Activated CD8-positive, alpha-beta T cell treated with anti-CD3 and anti-CD28 coated beads for 36 hours (primary cell): ENCODE data around the gene ZGLP1. TPM values are rescaled to one million over a fixed set of nuclear protein-coding genes. Genes with fewer than 3 reads are reported as not detected.

Experiments used
- ATAC-seq: fragments of 200-7000 bp; cut with Tn5 transposase; one replicate; pipeline ENCODE4 v1.10.0; 2021; ENCODE audit warnings: mild to moderate bottlenecking, moderate library complexity
- CTCF ChIA-PET: fragments of 350-600 bp; sonication (Branson Sonifier 250); formaldehyde crosslinking; loops from one replicate; lab custom pipeline; 2021; ENCODE audit warnings: antibody characterized with exemption; lab: Charles Lee
- POLR2A ChIA-PET: fragments of 350-600 bp; sonication (Branson Sonifier 250); formaldehyde crosslinking; loops from one replicate; lab custom pipeline; 2021; ENCODE audit warnings: antibody characterized with exemption; lab: Charles Lee
- DNase-seq: peaks from one replicate; pipeline ENCODE4 v3.0.0-alpha.2; 2020
- H3K27ac Mint-ChIP-seq: one replicate; pipeline ENCODE4 v1.8.0; 2021; ENCODE audit warnings: mild to moderate bottlenecking, mixed read lengths
- H3K27me3 Mint-ChIP-seq: one replicate; pipeline ENCODE4 v1.8.0; 2021; ENCODE audit warnings: mixed read lengths
- H3K36me3 Mint-ChIP-seq: one replicate; pipeline ENCODE4 v1.8.0; 2021; ENCODE audit warnings: low read depth, mixed read lengths
- H3K4me1 Mint-ChIP-seq: one replicate; pipeline ENCODE4 v1.8.0; 2021; ENCODE audit warnings: low read depth, mixed read lengths
- H3K4me3 Mint-ChIP-seq: one replicate; pipeline ENCODE4 v1.8.0; 2021; ENCODE audit warnings: mild to moderate bottlenecking, moderate library complexity, mixed read lengths
- H3K9me3 Mint-ChIP-seq: one replicate; pipeline ENCODE4 v1.8.0; 2021; ENCODE audit warnings: mixed read lengths
- intact Hi-C: fragments of 100-400 bp; cut with micrococcal nuclease; formaldehyde crosslinking; loops from one replicate; pipeline ENCODE4 v1.10.0; 2022
- total RNA-seq, 2 experiments: library from RNA; stranded (reverse); gene quantifications; one replicate each; pipeline ENCODE4 v1.2.3, GENCODE V29; 2021
- TF ChIP-seq, protein P1 (sequence below): fragments of 200-600 bp; IDR thresholded peaks from one replicate; pipeline ENCODE4 v1.8.0; 2022; ENCODE audit warnings: antibody characterized with exemption, mild to moderate bottlenecking

ZGLP1 gene
- total RNA-seq, 2 experiments from 2014 or later = 3.2 to 3.7 TPM

DNA sequence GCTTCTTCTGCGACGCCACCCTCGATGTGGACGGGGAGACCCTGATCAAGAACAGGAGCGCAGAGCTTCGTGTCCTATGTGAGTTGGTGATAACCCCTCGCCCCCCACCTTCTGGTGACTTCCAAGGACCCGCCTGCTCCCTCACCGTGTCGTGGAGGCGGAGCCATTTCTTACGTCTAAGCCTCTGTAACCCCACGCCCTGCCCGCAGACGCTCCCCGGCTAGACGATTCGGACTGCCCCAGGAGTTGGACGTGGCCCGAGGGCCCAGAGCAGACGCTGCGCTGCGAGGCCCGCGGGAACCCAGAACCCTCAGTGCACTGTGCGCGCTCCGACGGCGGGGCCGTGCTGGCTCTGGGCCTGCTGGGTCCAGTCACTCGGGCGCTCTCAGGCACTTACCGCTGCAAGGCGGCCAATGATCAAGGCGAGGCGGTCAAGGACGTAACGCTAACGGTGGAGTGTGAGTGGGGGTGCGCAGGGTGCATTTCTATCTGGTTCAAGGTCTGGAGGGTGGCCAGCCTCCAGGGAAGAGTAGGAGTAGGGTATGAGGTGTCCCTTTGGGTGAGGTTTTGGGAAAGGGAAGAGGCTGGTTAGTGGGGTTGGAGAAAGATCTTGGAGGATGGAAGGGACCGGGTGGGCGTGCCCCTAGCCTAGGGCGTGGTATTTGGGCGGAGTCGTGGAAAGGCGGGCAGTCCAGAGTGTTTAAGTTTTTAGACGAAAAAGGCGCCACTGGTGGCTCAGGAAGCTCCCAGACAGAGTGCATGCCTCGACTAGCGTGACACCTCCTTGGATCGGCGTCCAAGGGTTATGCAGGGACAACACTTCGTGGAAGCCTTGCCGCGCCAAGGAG, 16.6 kb downstream of the ZGLP1 start:
- ATAC-seq = no peak
- Mint-ChIP-seq H3K27ac (peak overlapping the region; percentile 34), H3K9me3 (no peaks in the 10 kb centered on the region), H3K36me3 (no peaks in the 10 kb centered on the region), H3K27me3 (peaks cover 68% of the 10 kb centered on the region), H3K4me1 (peaks cover 55% of the 10 kb centered on the region), H3K4me3 (peak overlapping the region; percentile 73)
- CTCF ChIA-PET = no interaction called here
- intact Hi-C loops = no loop called here
- TF ChIP-seq, protein P1, sequence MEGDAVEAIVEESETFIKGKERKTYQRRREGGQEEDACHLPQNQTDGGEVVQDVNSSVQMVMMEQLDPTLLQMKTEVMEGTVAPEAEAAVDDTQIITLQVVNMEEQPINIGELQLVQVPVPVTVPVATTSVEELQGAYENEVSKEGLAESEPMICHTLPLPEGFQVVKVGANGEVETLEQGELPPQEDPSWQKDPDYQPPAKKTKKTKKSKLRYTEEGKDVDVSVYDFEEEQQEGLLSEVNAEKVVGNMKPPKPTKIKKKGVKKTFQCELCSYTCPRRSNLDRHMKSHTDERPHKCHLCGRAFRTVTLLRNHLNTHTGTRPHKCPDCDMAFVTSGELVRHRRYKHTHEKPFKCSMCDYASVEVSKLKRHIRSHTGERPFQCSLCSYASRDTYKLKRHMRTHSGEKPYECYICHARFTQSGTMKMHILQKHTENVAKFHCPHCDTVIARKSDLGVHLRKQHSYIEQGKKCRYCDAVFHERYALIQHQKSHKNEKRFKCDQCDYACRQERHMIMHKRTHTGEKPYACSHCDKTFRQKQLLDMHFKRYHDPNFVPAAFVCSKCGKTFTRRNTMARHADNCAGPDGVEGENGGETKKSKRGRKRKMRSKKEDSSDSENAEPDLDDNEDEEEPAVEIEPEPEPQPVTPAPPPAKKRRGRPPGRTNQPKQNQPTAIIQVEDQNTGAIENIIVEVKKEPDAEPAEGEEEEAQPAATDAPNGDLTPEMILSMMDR = no peak
- POLR2A ChIA-PET = interaction anchor here (0.6 to 9.2 kb wide), 6 partner anchors 10 to 187 kb away, joined by 3 to 107 read pairs (median 3); partner anchors contain the start of genes ICAM1 and PPAN
- peak; percentile 30 for DNase-seq

- H3K27me3 Mint-ChIP-seq = peaks cover 75% of the 10 kb centered on the region
- ATAC-seq (peak; percentile 59), DNase-seq (peak; percentile 87)
- H3K4me3 Mint-ChIP-seq = peak overlapping the region; percentile 73
- H3K9me3 Mint-ChIP-seq = no peaks in the 10 kb centered on the region
- ChIA-PET POLR2A (interaction anchor here (0.6 to 9.2 kb wide), 7 partner anchors 9 to 186 kb away, joined by 3 to 107 read pairs (median 3); partner anchors contain the start of genes ICAM1, PPAN, RAVER1 and TYK2), CTCF (interaction anchor here (1.0 to 1.5 kb wide), 4 partner anchors 23 to 98 kb away, joined by 3 to 5 read pairs (median 4); no protein-coding TSS in a partner anchor)
- H3K27ac Mint-ChIP-seq = no peak overlapping the region
- H3K36me3 Mint-ChIP-seq = no peaks in the 10 kb centered on the region
- TF ChIP-seq, protein P1 = no peak
- H3K4me1 Mint-ChIP-seq = peaks cover 62% of the 10 kb centered on the region
- intact Hi-C loops = no loop called here
Observed at GRCh38 chr19:10292206-10292788, 17.3 kb downstream of the ZGLP1 start.

GRCh38 chr19:10291554-10292205, 17.9 kb downstream of the ZGLP1 start:
- CTCF ChIA-PET = interaction anchor here (0.9 to 1.5 kb wide), 8 partner anchors 20 to 112 kb away, joined by 3 to 7 read pairs (median 4); partner anchors contain the start of genes CDC37 and ICAM1
- DNase-seq (no peak), ATAC-seq (no peak)
- intact Hi-C loops = no loop called here
- TF ChIP-seq, protein P1 = no peak
- POLR2A ChIA-PET = interaction anchor here (1.0 to 9.2 kb wide), 8 partner anchors 8 to 186 kb away, joined by 3 to 107 read pairs (median 4); partner anchors contain the start of genes ICAM1, PPAN, RAVER1 and TYK2
- H3K36me3 Mint-ChIP-seq = no peaks in the 10 kb centered on the region
- H3K27ac Mint-ChIP-seq = no peak overlapping the region
- peak overlapping the region; percentile 73 for H3K4me3 Mint-ChIP-seq
- no peaks in the 10 kb centered on the region for H3K9me3 Mint-ChIP-seq
- peaks cover 68% of the 10 kb centered on the region for H3K4me1 Mint-ChIP-seq
- peaks cover 74% of the 10 kb centered on the region for H3K27me3 Mint-ChIP-seq

DNA sequence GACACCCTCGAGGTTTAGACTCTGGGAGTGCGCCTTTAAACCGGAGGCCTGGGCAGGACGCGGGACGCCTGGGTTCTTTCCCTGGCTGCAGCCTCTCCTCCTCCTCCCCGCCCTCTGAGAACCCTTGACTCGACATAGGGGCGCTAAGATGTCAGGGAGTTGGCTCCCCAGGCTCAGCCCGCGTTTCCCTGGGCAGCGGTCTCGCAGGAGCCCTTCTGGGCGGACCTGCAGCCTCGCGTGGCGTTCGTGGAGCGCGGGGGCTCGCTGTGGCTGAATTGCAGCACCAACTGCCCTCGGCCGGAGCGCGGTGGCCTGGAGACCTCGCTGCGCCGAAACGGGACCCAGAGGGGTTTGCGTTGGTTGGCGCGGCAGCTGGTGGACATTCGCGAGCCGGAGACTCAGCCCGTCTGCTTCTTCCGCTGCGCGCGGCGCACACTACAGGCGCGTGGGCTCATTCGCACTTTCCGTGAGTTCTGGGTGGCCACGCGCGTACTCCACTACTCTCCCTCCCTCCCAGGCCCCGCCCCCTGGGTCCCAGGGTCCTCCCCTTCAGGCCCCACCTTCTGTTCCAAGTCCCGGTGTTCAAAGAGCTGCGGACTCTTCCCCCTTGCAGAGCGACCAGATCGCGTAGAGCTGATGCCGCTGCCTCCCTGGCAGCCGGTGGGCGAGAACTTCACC, 18.6 kb downstream of the ZGLP1 start:
- CTCF ChIA-PET = interaction anchor here (0.9 to 1.5 kb wide), 8 partner anchors 19 to 112 kb away, joined by 3 to 7 read pairs (median 4); partner anchors contain the start of genes CDC37 and ICAM1
- TF ChIP-seq, protein P1 = no peak
- peaks cover 5% of the 10 kb centered on the region for H3K36me3 Mint-ChIP-seq
- H3K27me3 Mint-ChIP-seq = peaks cover 72% of the 10 kb centered on the region
- H3K9me3 Mint-ChIP-seq = no peaks in the 10 kb centered on the region
- POLR2A ChIA-PET = interaction anchor here (1.0 to 9.2 kb wide), 6 partner anchors 19 to 90 kb away, joined by 3 to 107 read pairs (median 4); partner anchors contain the start of genes ICAM1, RAVER1 and TYK2
- peak; percentile 12 for ATAC-seq
- no peak overlapping the region for H3K27ac Mint-ChIP-seq
- peaks cover 75% of the 10 kb centered on the region for H3K4me1 Mint-ChIP-seq
- peak overlapping the region; percentile 73 for H3K4me3 Mint-ChIP-seq
- DNase-seq = peak; percentile 68
- intact Hi-C loops = no loop called here
